Heart left ventricle (tissue), 16 donors: ENCODE data around the gene AGPAT3. TPM values are rescaled to one million over a fixed set of nuclear protein-coding genes. Genes with fewer than 3 reads are reported as not detected.

Experiments used
- ATAC-seq, 4 donors: fragments of 200-7000 bp; cut with Tn5 transposase; one replicate each; pipeline ENCODE4 v1.9.1; 2020 to 2022; ENCODE audit warnings: moderate library complexity in 4 of 4, mild to moderate bottlenecking in 3 of 4, moderate number of reproducible peaks in 1 of 4
- DNase-seq, 5 donors: peaks; one replicate each; pipeline ENCODE4 v3.0.0-alpha.2; 2020
- H3K27ac ChIP-seq, 12 donors: fragments of 200-600 bp; sonication (generic) in 4 of 12; one replicate each; pipeline versions ENCODE4 v1.5.0 to v1.8.0; 2016 to 2022; ENCODE audit warnings: mild to moderate bottlenecking in 2 of 12
- H3K27me3 ChIP-seq, 9 donors: fragments of 200-600 bp; sonication (generic) in 2 of 9; one replicate each; pipeline versions ENCODE4 v1.5.1 to v1.8.0; 2016 to 2022; ENCODE audit warnings: mild to moderate bottlenecking in 3 of 9
- H3K36me3 ChIP-seq, 9 donors: fragments of 200-600 bp; sonication (generic) in 2 of 9; one replicate each; pipeline versions ENCODE4 v1.5.0 to v1.8.0; 2018 to 2022; ENCODE audit warnings: mild to moderate bottlenecking in 2 of 9
- H3K4me1 ChIP-seq, 12 donors: fragments of 200-600 bp; sonication (generic) in 4 of 12; one replicate each; pipeline versions ENCODE4 v1.5.0 to v1.8.0; 2016 to 2022; ENCODE audit warnings: mild to moderate bottlenecking in 3 of 12
- H3K4me3 ChIP-seq, 12 donors: fragments of 200-600 bp; sonication (generic) in 4 of 12; one replicate each; pipeline versions ENCODE4 v1.5.0 to v1.8.0; 2017 to 2022; ENCODE audit warnings: mild to moderate bottlenecking in 9 of 12, moderate library complexity in 4 of 12
- H3K9me3 ChIP-seq, 12 donors: fragments of 200-600 bp; sonication (generic) in 4 of 12; one replicate each; pipeline versions ENCODE4 v1.5.0 to v1.8.0; 2016 to 2022; ENCODE audit warnings: mild to moderate bottlenecking in 1 of 12
- CTCF ChIP-seq, 12 donors: fragments of 200-600 bp; sonication (generic) in 4 of 12; IDR thresholded peaks; one replicate each; pipeline versions ENCODE4 v1.5.0 to v1.8.0; 2018 to 2022; ENCODE audit warnings: antibody characterized with exemption in 12 of 12, mild to moderate bottlenecking in 5 of 12
- POLR2A ChIP-seq, 2 donors: fragments of 450-650 bp; IDR thresholded peaks; one replicate each; pipeline ENCODE4 v1.6.1; 2017; ENCODE audit warnings: antibody characterized with exemption in 2 of 2, mild to moderate bottlenecking in 2 of 2, moderate library complexity in 2 of 2
- WGBS, 4 donors: extraction: QIAGEN DNeasy Blood & Tissue Kit in 2 of 4; methylation state at CpG; one replicate each; pipeline versions ENCODE4 v1.1.5 to v1.1.7; 2013 to 2018; 5-methylcytosine and 5-hydroxymethylcytosine counted together
- intact Hi-C, 10 donors: fragments of 100-400 bp; cut with DNase I; formaldehyde crosslinking; loops; one replicate each; pipeline versions ENCODE4 v1.11.1 to v1.14.2; 2022
- polyA plus RNA-seq, 2 donors: library from polyadenylated mRNA; stranded (reverse); fragments of 200-250 nt; gene quantifications; one replicate each; pipeline ENCODE4 v1.2.3, GENCODE V29; 2013
- total RNA-seq, 9 donors: library from RNA; depleted of rRNA in 2 of 9; stranded (reverse); fragments of >200 nt in 2 of 9; fragmentation: NEBNext Ultra II Directional in 3 of 9; extraction: Animal tissue kit (Norgen Biotek cat#: 25700) in 3 of 9; gene quantifications; one replicate each; pipeline versions ENCODE4 v1.1.0 to v1.2.4, GENCODE V29; 2016 to 2023
- donor health status: ischemic (EF 13 %, LVEDD 7.1; RV severe dilation, severe dysfunction).
- donor health status: healthy with polysubstance abuse.
- donor health status: DM: no; HTN: yes; CAD: no.
- donor health status: DM: no; HTN: no; CAD: no.
- donor health status: ischemic (EF 25% LVEDD 6.9; RV normal size, moderate dysfunction).
- donor health status: ischemic (EF 25% LVEDD 5.7; RV mildly dilated, moderate dysfunction).
- donor health status: healthy.
- donor health status: DM: yes; HTN: yes; CAD: no.
- donor health status: ischemic (EF 35%, LVEDD 5.7; RV mildly dilated, moderate dysfunction).
- donor health status: nonischemic (EF 11% LVEDD 7.7; RV severe dilation, severe dysfunction).
- donor health status: DM: yes; HTN: yes; CAD: no.
- donor health status: PGD.
- donor health status: ischemic (EF 29% LVEDD 5.4; RV normal size, mild dysfunction).
- donor health status: nonischemic (EF 23%, LVEDD 6.1; RV moderate dilation, normal function).

Gene AGPAT3
- total and polyA plus RNA-seq, 11 donors: 26.6 to 86.0 (median 64.5) TPM

GRCh38 chr21:44019568-44019958, 154.5 kb downstream of the AGPAT3 start:
- Histone ChIP-seq H3K9me3 (no peaks in the 10 kb centered on the region), H3K36me3 (no peaks in the 10 kb centered on the region), H3K27me3 (no peaks in the 10 kb centered on the region), H3K4me1 (peaks cover 0 to 92% (median 41%) of the 10 kb centered on the region in 12 donors), H3K4me3 (no peak overlapping the region), H3K27ac (peak overlapping the region in 2 of 12 donors; percentile 6 to 22)
- WGBS, 4 donors: 76 to 81% (median 80%) methylated on average over 8 of the region's 8 CpGs
- intact Hi-C loops: no loop called here
- DNase-seq (no peak), ATAC-seq (no peak)
- TF ChIP-seq POLR2A (IDR thresholded peaks at IDR 0.05) (no peak), CTCF (IDR thresholded peaks at IDR 0.05) (no peak)

GRCh38 chr21:44020551-44020950, 155.5 kb downstream of the AGPAT3 start:
- intact Hi-C loops: loop anchor here in 1 of 10 donors (5.0 kb wide), 1 partner anchor 57 kb away; no protein-coding TSS in a partner anchor
- no peak for ATAC-seq
- TF ChIP-seq POLR2A (IDR thresholded peaks at IDR 0.05) (no peak), CTCF (IDR thresholded peaks at IDR 0.05) (no peak)
- Histone ChIP-seq H3K9me3 (no peaks in the 10 kb centered on the region), H3K4me3 (no peak overlapping the region), H3K4me1 (peaks cover 0 to 92% (median 46%) of the 10 kb centered on the region in 12 donors), H3K27me3 (no peaks in the 10 kb centered on the region), H3K27ac (peak overlapping the region in 6 of 12 donors; percentile 2 to 63 (median 49)), H3K36me3 (no peaks in the 10 kb centered on the region)
- WGBS, 4 donors: 69 to 79% (median 72%) methylated on average over 4 of the region's 4 CpGs
- no peak for DNase-seq

GRCh38 chr21:44021064-44021463, 156.0 kb downstream of the AGPAT3 start:
- no peak for TF ChIP-seq POLR2A (IDR thresholded peaks at IDR 0.05)
- no peak for TF ChIP-seq CTCF (IDR thresholded peaks at IDR 0.05)
- no peaks in the 10 kb centered on the region for H3K27me3 ChIP-seq
- H3K4me1 ChIP-seq: peaks cover 0 to 90% (median 49%) of the 10 kb centered on the region in 12 donors
- no peaks in the 10 kb centered on the region for H3K36me3 ChIP-seq
- ATAC-seq: no peak
- WGBS, 4 donors: 35 to 57% (median 48%) methylated on average over 1 of the region's 1 CpG
- no peak overlapping the region for H3K4me3 ChIP-seq
- peak overlapping the region in 8 of 12 donors; percentile 2 to 63 (median 40) for H3K27ac ChIP-seq
- no peaks in the 10 kb centered on the region for H3K9me3 ChIP-seq
- intact Hi-C loops: loop anchor here in 1 of 10 donors (5.0 kb wide), 1 partner anchor 56 kb away; no protein-coding TSS in a partner anchor
- no peak for DNase-seq

- ATAC-seq (no peak), DNase-seq (no peak)
- Histone ChIP-seq H3K4me3 (no peak overlapping the region), H3K9me3 (no peaks in the 10 kb centered on the region), H3K4me1 (peaks cover 0 to 68% (median 46%) of the 10 kb centered on the region in 12 donors), H3K36me3 (no peaks in the 10 kb centered on the region), H3K27ac (peak overlapping the region in 4 of 12 donors; percentile 36 to 76 (median 46)), H3K27me3 (no peaks in the 10 kb centered on the region)
- TF ChIP-seq POLR2A (IDR thresholded peaks at IDR 0.05): no peak
- TF ChIP-seq CTCF (IDR thresholded peaks at IDR 0.05): no peak
- WGBS, 4 donors: 64 to 100% (median 70%) methylated on average over 1 of the region's 1 CpG
- intact Hi-C loops: loop anchor here in 1 of 10 donors (5.0 kb wide), 1 partner anchor 53 kb away; no protein-coding TSS in a partner anchor
These were observed 159.2 kb downstream of the AGPAT3 start for GRCh38 chr21:44024257-44024656.
